ENCODE results near the gene LIMS2. TPM values are rescaled to one million over a fixed set of nuclear protein-coding genes. Genes with fewer than 3 reads are reported as not detected.

LIMS2 gene
- total RNA-seq, 1 donor = 14.8 TPM

- H3K9me3 ChIP-seq (ENCODE audit: low read depth, low read length) = no peaks in the 10 kb centered on the region
- no peak overlapping the region for H3K4me3 ChIP-seq (ENCODE audit: insufficient read depth, low read length)
- H3K4me1 ChIP-seq (ENCODE audit: insufficient read depth, low read length) = peaks cover 6% of the 10 kb centered on the region
- no peaks in the 10 kb centered on the region for H4K20me1 ChIP-seq (ENCODE audit: insufficient read depth, low read length)
- H3K27ac ChIP-seq (ENCODE audit: low read depth, low read length) = no peak overlapping the region
- no peaks in the 10 kb centered on the region for H3K27me3 ChIP-seq (ENCODE audit: insufficient read depth, low read length)
- no peaks in the 10 kb centered on the region for H3K79me2 ChIP-seq (ENCODE audit: insufficient read depth, low read length)
- H3K4me2 ChIP-seq (ENCODE audit: insufficient read depth, low read length) = no peak overlapping the region
- DNase-seq (ENCODE audit: insufficient read length, low spot score, missing footprints) = peak; percentile 99
- H2AFZ ChIP-seq (ENCODE audit: low read length) = peak overlapping the region; percentile 57
- H3K36me3 ChIP-seq (ENCODE audit: insufficient read depth, low read length) = no peaks in the 10 kb centered on the region
- peak; percentile 92 for TF ChIP-seq CTCF (IDR thresholded peaks at IDR 0.05; ENCODE audit: extremely low read depth, low read depth, low read length)
Observed at GRCh38 chr2:127649684-127650040, 25.7 kb downstream of the LIMS2 start.

GRCh38 chr2:127649100-127649611, 26.2 kb downstream of the LIMS2 start:
- Histone ChIP-seq H3K4me1 (ENCODE audit: insufficient read depth, low read length) (peaks cover 6% of the 10 kb centered on the region), H3K27me3 (ENCODE audit: insufficient read depth, low read length) (no peaks in the 10 kb centered on the region), H3K79me2 (ENCODE audit: insufficient read depth, low read length) (no peaks in the 10 kb centered on the region), H3K4me3 (ENCODE audit: insufficient read depth, low read length) (no peak overlapping the region), H4K20me1 (ENCODE audit: insufficient read depth, low read length) (no peaks in the 10 kb centered on the region), H2AFZ (ENCODE audit: low read length) (no peak overlapping the region), H3K27ac (ENCODE audit: low read depth, low read length) (no peak overlapping the region), H3K36me3 (ENCODE audit: insufficient read depth, low read length) (no peaks in the 10 kb centered on the region), H3K4me2 (ENCODE audit: insufficient read depth, low read length) (no peak overlapping the region), H3K9me3 (ENCODE audit: low read depth, low read length) (no peaks in the 10 kb centered on the region)
- no peak for DNase-seq (ENCODE audit: insufficient read length, low spot score, missing footprints)
- no peak for TF ChIP-seq CTCF (IDR thresholded peaks at IDR 0.05; ENCODE audit: extremely low read depth, low read depth, low read length)

GRCh38 chr2:127648321-127648720, 27.0 kb downstream of the LIMS2 start:
- Histone ChIP-seq H3K4me1 (ENCODE audit: insufficient read depth, low read length) (peaks cover 6% of the 10 kb centered on the region), H3K27ac (ENCODE audit: low read depth, low read length) (no peak overlapping the region), H4K20me1 (ENCODE audit: insufficient read depth, low read length) (no peaks in the 10 kb centered on the region), H3K27me3 (ENCODE audit: insufficient read depth, low read length) (no peaks in the 10 kb centered on the region), H3K4me2 (ENCODE audit: insufficient read depth, low read length) (no peak overlapping the region), H3K4me3 (ENCODE audit: insufficient read depth, low read length) (no peak overlapping the region), H3K36me3 (ENCODE audit: insufficient read depth, low read length) (no peaks in the 10 kb centered on the region), H2AFZ (ENCODE audit: low read length) (no peak overlapping the region), H3K9me3 (ENCODE audit: low read depth, low read length) (no peaks in the 10 kb centered on the region), H3K79me2 (ENCODE audit: insufficient read depth, low read length) (no peaks in the 10 kb centered on the region)
- DNase-seq (ENCODE audit: insufficient read length, low spot score, missing footprints) = no peak
- TF ChIP-seq CTCF (IDR thresholded peaks at IDR 0.05; ENCODE audit: extremely low read depth, low read depth, low read length) = no peak

- Histone ChIP-seq H4K20me1 (ENCODE audit: insufficient read depth, low read length) (no peaks in the 10 kb centered on the region), H3K27me3 (ENCODE audit: insufficient read depth, low read length) (no peaks in the 10 kb centered on the region), H3K4me3 (ENCODE audit: insufficient read depth, low read length) (no peak overlapping the region), H3K27ac (ENCODE audit: low read depth, low read length) (no peak overlapping the region), H3K79me2 (ENCODE audit: insufficient read depth, low read length) (no peaks in the 10 kb centered on the region), H3K9me3 (ENCODE audit: low read depth, low read length) (no peaks in the 10 kb centered on the region), H2AFZ (ENCODE audit: low read length) (no peak overlapping the region), H3K36me3 (ENCODE audit: insufficient read depth, low read length) (no peaks in the 10 kb centered on the region), H3K4me2 (ENCODE audit: insufficient read depth, low read length) (no peak overlapping the region), H3K4me1 (ENCODE audit: insufficient read depth, low read length) (peaks cover 6% of the 10 kb centered on the region)
- TF ChIP-seq CTCF (IDR thresholded peaks at IDR 0.05; ENCODE audit: extremely low read depth, low read depth, low read length) = no peak
- no peak for DNase-seq (ENCODE audit: insufficient read length, low spot score, missing footprints)
Observed at GRCh38 chr2:127647242-127648190, 27.8 kb downstream of the LIMS2 start.
